NCI-H1048 (cell line): Measurements from ENCODE around the gene KANSL1.

Source experiments
- DNase-seq: peaks from one replicate; lab custom pipeline; 2025; lab: John Stamatoyannopoulos, UW

Gene KANSL1

DNA sequence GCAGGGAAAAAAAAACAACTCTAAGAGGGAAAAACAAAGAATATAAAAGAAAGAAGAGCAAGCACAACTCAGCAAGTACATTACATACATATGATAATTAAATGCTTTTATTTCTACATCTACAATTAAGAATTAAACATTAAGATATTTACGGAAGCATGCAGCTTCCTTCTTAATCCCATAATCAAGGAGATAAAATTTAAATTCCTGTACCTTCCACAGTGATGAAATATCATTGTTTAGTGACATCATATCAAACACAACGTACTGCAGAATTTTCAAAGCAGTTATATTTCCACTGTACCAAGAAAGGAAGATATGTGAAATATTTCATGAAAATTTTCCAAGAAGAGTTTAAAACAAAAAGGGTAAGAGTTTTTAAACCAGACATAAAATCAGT lies 26.0 kb downstream of the KANSL1 start:
- DNase-seq = no peak

DNA sequence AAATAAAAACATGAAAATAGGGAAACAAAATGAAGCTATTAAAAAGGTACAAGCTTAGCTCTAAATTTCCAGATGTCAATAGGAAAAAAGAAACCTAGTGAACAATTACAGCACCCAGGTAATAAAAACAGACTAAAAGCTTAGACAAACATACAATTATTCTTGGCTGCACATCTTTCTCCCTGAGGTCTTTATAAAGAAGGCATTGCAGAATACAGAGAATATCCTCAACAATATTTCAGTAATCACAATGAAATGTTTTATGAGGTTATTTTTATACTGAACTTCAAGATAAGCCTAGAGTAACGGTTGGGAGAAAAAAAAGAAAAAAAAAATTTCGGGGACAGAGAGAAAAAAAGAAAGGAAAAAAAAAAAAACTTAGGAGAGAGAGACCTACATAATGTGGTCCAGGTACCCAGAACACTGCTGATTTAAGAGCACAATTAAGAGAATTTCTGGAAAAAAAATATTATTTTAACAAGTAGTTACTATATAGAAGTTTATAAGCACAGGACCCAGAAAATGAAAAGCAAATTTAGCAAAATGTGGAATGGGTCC lies 26.5 kb downstream of the KANSL1 start:
- DNase-seq = no peak

- no peak for DNase-seq
These were observed 29.2 kb downstream of the KANSL1 start for GRCh38 chr17:46163929-46164594.

- DNase-seq = no peak
These were observed 29.9 kb downstream of the KANSL1 start for GRCh38 chr17:46163316-46163715.

DNA sequence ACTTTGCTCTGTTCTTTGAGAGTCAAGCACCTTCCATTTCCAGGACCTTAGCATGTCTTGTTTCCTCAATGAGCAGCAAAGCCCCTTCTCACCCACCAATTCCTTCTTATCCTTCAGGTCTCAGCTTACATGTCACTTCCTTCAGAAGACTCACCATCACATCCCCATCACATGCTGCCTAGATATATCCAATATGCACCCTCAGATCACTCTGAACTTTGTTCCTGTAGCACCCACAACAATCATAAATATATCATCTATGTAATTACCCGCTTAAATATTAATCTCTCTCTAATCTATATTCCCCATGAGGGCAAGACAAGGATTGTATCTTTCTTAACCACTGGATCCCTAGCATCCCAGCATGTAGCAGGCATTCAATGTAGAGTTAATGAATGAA lies 30.4 kb downstream of the KANSL1 start:
- DNase-seq = no peak

DNA sequence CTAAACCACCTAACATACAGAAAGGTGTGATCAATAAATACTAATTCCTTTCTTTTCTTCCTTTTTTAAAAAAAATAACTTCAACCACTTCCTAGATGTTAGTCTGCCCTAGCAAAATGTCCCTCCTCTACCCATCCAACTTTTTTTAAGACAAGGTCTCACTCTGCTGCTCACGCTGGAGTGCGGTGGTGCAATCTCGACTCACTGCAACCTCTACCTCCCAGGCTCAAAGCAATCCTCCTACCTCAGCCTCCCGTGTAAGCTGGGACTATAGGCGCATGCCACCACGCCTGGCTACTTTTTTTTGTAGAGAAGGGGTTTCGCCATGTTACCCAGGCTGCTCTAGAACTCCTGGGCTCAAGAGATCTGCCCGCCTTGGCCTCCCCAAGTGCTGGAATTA lies 33.1 kb downstream of the KANSL1 start:
- no peak for DNase-seq

- DNase-seq = no peak
These were observed 33.5 kb downstream of the KANSL1 start for GRCh38 chr17:46159686-46160085.

- no peak for DNase-seq
These were observed 34.6 kb downstream of the KANSL1 start for GRCh38 chr17:46158323-46159296.

DNA sequence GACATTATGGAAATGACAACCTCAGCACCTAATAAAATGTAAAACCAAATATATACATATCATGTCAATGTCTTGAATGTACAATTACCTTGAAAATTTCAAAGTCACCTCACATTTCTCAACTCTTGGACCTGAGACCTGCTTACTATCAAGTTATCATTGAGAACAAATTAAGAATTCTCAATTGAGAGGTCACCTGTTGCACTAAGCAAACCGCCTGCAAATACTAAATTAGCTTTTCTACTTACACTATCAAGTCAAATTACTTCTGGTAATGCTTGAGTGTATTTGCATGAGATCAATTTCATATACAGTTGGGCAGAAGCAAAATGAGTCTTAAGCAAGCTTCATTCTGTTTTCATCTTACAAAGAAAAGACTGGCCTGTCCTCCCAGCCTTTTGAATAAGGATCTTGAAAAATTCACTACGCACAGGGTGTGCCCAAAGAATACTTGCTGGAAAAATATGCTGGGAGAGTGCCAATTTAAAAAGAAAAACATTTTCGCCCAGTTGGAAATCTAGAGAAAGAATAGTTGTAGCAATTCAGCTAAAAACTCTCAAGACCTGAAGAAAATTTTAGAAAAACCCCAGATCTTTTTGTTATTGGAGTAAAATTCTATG lies 35.7 kb downstream of the KANSL1 start:
- DNase-seq = no peak

DNA sequence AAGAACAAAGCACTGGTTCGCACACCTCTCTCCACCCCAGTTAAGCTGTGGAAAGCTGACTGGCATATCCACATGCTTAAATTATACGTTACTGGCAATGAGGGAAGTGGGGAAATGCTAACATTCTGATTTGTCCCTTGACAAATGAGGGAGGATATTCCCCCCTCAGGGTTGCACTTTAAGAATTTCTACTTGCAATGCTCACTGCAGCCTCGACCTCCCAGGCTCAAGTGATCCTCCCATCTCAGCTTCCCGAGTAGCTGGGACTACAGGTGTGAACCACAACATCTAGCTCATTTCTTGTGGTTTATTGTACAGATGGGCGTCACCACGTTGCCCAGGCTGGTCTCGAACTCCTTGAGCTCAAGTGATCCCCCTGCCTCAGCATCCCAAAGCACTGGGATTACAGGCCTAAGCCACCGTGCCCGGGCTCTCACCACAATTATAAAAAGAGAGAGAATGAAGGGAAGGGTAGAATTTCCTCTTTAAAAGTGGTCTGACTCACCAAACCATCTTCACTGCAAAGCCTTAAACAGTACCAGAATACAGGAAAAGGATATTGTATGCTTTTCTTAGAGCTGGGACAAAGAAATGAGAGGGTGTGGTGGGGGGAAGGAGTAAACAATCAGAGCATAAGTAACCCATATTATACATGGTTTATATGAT lies 38.9 kb downstream of the KANSL1 start:
- no peak for DNase-seq

GRCh38 chr17:46152423-46152822 lies 40.8 kb downstream of the KANSL1 start:
- DNase-seq = no peak

GRCh38 chr17:46151762-46152161 lies 41.5 kb downstream of the KANSL1 start:
- no peak for DNase-seq

DNA sequence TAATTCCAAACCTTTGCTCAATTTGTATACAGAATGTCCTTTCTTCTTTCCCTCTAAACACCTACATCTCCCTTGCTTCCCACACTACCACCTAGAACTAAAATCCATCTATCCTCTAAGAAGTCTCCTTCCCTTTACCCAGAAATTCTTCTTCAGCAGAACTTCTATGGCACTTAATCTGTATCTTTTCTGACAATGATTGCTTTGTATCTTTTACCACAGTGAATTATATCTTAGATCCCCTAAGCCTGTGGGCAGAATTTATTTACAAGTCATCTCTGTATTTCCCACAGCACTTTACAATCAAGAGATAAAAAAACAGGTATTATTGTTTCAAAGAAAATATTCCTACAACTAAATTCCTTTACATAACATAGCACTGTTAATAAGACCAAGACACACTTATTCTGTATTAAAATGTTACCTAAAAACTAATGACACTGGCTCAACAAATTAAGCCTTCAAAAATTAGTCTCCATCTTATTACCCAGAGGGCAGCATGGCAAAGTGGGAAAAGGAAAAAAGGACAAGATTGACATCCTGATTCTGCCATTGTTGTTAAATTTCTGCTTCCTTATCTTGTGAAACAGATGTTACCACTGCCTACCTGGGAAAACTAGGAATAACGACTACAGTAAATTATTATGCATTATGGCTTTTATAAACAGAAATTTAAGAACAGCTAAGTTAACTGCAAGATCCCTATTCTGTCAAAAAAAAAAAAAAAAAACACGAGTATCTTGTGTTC lies 42.8 kb downstream of the KANSL1 start:
- no peak for DNase-seq

DNA sequence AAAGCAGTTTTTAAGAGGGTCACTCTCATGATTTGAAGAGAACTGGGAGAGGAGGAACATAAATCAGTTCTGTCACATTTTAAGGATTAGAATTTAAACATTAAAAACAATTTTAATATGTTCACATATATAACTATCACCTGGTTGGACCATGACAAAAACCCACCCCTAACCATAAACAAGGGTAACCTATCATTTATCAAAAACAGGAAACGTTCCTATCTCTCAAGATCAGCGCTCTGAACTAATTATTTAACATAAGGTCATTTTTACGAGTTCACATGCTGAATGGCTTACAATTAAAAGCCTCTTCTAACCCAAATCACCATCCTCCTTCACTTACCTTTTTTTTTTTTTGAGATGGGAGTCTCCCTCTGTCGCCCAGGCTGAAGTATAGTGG lies 45.0 kb downstream of the KANSL1 start:
- DNase-seq = no peak

DNA sequence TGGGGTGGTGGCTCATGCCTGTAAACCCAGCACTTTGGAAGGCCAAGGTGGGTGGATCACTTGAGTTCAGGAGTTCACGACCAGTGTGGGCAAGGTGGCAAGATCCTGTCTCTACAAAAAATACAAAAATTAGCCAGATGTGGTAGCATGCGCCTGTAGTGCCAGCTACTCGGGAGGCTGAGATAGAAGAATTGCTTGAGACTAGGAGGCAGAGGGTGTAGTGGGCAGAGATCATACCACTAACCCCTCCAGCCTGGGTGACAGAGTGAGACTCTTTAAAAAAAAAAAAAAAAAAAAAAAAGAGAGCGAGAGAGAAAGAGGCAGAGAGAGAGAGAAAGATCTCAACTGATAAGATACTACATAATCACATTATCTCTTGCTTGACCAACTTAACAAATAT lies 45.9 kb downstream of the KANSL1 start:
- DNase-seq = no peak

DNA sequence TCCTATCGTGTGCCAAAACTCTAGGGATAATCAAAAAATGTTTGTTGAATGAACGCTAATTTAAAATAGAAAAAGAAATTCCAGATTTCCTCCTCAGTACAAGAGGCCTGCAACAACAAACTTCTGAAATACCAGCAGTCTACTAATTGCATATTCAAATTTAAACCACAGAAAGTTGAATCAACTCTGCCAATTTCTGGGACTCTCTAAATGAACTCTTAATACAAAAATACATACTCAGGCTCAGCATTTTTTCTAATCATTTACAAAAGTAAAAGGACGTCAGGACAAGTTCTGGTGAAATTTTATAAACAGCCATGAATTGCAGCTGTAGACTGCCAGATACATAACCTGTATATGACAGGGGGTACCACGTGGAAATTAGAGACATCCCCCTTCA lies 49.0 kb downstream of the KANSL1 start:
- no peak for DNase-seq

DNA sequence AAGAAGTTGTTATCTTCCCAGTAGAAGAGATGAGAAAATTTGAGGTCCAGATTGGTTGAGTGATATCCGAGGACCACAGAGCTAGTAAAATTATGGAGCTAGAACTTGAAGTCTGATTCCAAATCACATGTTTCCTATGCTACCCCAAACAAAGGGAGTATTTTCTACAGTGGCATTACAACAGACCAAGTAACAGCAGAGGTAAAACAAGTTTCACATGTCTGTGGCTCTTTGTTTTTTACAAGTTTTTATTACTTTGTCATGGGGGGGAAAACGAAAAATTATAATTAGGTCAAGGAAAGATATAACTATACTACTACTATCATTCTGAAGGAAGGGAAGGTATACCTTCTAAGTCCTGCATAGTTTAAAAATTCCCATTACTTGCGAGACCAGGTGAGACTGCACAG lies 49.4 kb downstream of the KANSL1 start:
- no peak for DNase-seq

GRCh38 chr17:46141645-46142044 lies 51.6 kb downstream of the KANSL1 start:
- no peak for DNase-seq

GRCh38 chr17:46140645-46141197 lies 52.5 kb downstream of the KANSL1 start:
- DNase-seq = no peak

DNA sequence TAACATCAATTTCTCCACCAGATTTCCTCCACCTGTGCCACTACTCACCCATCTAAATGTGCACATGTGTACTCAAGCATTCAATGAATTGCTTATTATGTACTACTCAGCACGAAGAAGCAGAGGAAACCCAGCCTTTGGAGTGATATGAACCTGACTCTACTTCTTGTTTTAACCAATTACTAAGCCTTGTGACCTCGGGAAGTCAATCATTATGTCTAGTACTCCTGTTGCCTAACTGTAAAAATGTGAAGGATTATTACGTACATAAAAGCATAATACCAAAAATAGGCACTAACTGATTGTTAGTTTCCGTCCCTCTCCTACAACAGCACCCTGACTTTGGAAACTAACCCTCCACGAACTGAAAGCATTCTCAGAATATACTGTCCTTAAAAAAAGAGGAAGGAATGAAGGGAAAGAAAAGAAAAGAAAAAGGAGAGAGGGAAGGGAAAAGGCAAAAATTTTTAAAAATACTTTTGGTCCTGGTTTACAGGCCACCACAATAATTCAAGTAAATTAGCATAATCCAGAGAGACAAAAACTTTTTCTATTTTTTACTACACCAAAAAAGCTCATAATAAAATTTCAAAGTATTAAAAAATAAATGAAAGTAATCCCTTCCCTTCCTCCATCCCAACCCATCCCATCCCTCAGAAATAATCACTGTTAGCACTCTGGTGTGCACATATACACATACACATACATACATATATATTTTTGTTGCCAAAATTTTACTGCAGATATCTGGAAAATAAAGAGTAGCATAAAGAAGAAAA lies 53.6 kb downstream of the KANSL1 start:
- no peak for DNase-seq
